H9 (cell line): ENCODE measurements around the gene SWAP70. TPM values are rescaled to one million over a fixed set of nuclear protein-coding genes. Genes with fewer than 3 reads are reported as not detected.

Source experiments
- DNase-seq: peaks from one replicate; pipeline ENCODE4 v3.0.0-alpha.2; 2017
- H2AFZ ChIP-seq: one replicate; pipeline ENCODE4 v1.6.1; 2013; ENCODE audit warnings: mild to moderate bottlenecking, low read length, control low read depth, moderate library complexity
- H2AK5ac ChIP-seq: 2 replicates; pipeline ENCODE4 v1.6.1; 2013; ENCODE audit warnings: low read length, control low read depth, mixed read lengths; ENCODE audit not compliant: insufficient read length
- H2BK120ac ChIP-seq: one replicate; pipeline ENCODE4 v1.6.1; 2013; ENCODE audit warnings: low read depth, mild to moderate bottlenecking, low read length, control low read depth, inconsistent platforms; ENCODE audit not compliant: poor library complexity, severe bottlenecking
- H2BK12ac ChIP-seq: 2 replicates; pipeline ENCODE4 v1.6.1; 2013; ENCODE audit warnings: low read length, control low read depth, mixed read lengths, low read depth; ENCODE audit not compliant: insufficient read length
- H2BK15ac ChIP-seq: 2 replicates; pipeline ENCODE4 v1.6.1; 2013; ENCODE audit warnings: low read depth, low read length, control low read depth
- H2BK20ac ChIP-seq: one replicate; pipeline ENCODE4 v1.6.1; 2013; ENCODE audit warnings: low read depth, mild to moderate bottlenecking, low read length, control low read depth, inconsistent platforms; ENCODE audit not compliant: poor library complexity, severe bottlenecking
- H2BK5ac ChIP-seq: 2 replicates; pipeline ENCODE4 v1.6.1; 2013; ENCODE audit warnings: low read length, control low read depth, mixed read lengths; ENCODE audit not compliant: insufficient read length
- H3K14ac ChIP-seq: 2 replicates; pipeline ENCODE4 v1.6.1; 2013; ENCODE audit warnings: low read length, control low read depth; ENCODE audit not compliant: insufficient read depth
- H3K18ac ChIP-seq: 2 replicates; pipeline ENCODE4 v1.6.1; 2013; ENCODE audit warnings: low read depth, mild to moderate bottlenecking, mixed read lengths, low read length, control low read depth; ENCODE audit not compliant: insufficient read length
- H3K23ac ChIP-seq: 2 replicates; pipeline ENCODE4 v1.6.1; 2013; ENCODE audit warnings: low read length, control low read depth, mixed read lengths, low read depth; ENCODE audit not compliant: insufficient read length
- H3K23me2 ChIP-seq: 2 replicates; pipeline ENCODE4 v1.6.1; 2013; ENCODE audit warnings: low read depth, mild to moderate bottlenecking, mixed read lengths, low read length, control low read depth; ENCODE audit not compliant: insufficient read length, poor library complexity, severe bottlenecking
- H3K27ac ChIP-seq: 2 replicates; pipeline ENCODE4 v1.5.1; 2013; ENCODE audit warnings: low read length, control low read depth, mixed read lengths, low read depth; ENCODE audit not compliant: insufficient read length
- H3K27me3 ChIP-seq: 2 replicates; pipeline ENCODE4 v1.6.1; 2013; ENCODE audit warnings: low read length, control low read depth, inconsistent platforms; ENCODE audit not compliant: insufficient read depth
- H3K4ac ChIP-seq: 2 replicates; pipeline ENCODE4 v1.6.1; 2013; ENCODE audit warnings: low read depth, mild to moderate bottlenecking, control low read depth, inconsistent platforms, low read length, moderate library complexity
- H3K4me1 ChIP-seq: 2 replicates; pipeline ENCODE4 v1.6.1; 2013; ENCODE audit warnings: low read length, control low read depth, inconsistent platforms; ENCODE audit not compliant: insufficient read depth
- H3K4me2 ChIP-seq: 2 replicates; pipeline ENCODE4 v1.6.1; 2013; ENCODE audit warnings: low read length, control low read depth, mixed read lengths; ENCODE audit not compliant: insufficient read length, insufficient read depth
- H3K56ac ChIP-seq: 2 replicates; pipeline ENCODE4 v1.6.1; 2013; ENCODE audit warnings: low read depth, mild to moderate bottlenecking, mixed read lengths, low read length, control low read depth; ENCODE audit not compliant: insufficient read length
- H3K79me1 ChIP-seq: 2 replicates; pipeline ENCODE4 v1.6.1; 2013; ENCODE audit warnings: low read depth, mild to moderate bottlenecking, moderate library complexity, low read length, control low read depth, inconsistent platforms; ENCODE audit not compliant: insufficient read depth, poor library complexity, severe bottlenecking
- H3K79me2 ChIP-seq: 2 replicates; pipeline ENCODE4 v1.6.1; 2013; ENCODE audit warnings: low read length, control low read depth, inconsistent platforms; ENCODE audit not compliant: insufficient read depth
- H3K9ac ChIP-seq: 2 replicates; pipeline ENCODE4 v1.6.1; 2013; ENCODE audit warnings: low read length, control low read depth, mixed read lengths; ENCODE audit not compliant: insufficient read length; ENCODE audit errors: extremely low read depth
- H3K9me3 ChIP-seq: one replicate; pipeline ENCODE4 v1.6.1; 2013; ENCODE audit warnings: low read depth, low read length, inconsistent platforms; ENCODE audit not compliant: control insufficient read depth
- H3T11ph ChIP-seq: one replicate; pipeline ENCODE4 v1.6.1; 2013; ENCODE audit warnings: mild to moderate bottlenecking, low read length, control low read depth, inconsistent platforms
- H4K20me1 ChIP-seq: one replicate; pipeline ENCODE4 v1.6.1; 2013; ENCODE audit not compliant: control insufficient read depth, insufficient read length, insufficient read depth
- H4K5ac ChIP-seq: 2 replicates; pipeline ENCODE4 v1.6.1; 2013; ENCODE audit warnings: low read depth, mild to moderate bottlenecking, mixed read lengths, low read length, control low read depth; ENCODE audit not compliant: insufficient read length
- H4K8ac ChIP-seq: replicated peaks from 2 replicates; pipeline ENCODE4 v1.6.1; 2013; ENCODE audit warnings: low read length, control low read depth, mixed read lengths, low read depth; ENCODE audit not compliant: insufficient read length
- H4K91ac ChIP-seq: 2 replicates; pipeline ENCODE4 v1.6.1; 2013; ENCODE audit warnings: low read depth, mild to moderate bottlenecking, moderate library complexity, mixed read lengths, low read length, control low read depth; ENCODE audit not compliant: insufficient read length
- H3K27ac Mint-ChIP-seq, 3 experiments: 2 replicates in 2 of 3; 3 replicates in 1 of 3; pipeline ENCODE4 v1.8.0; 2020 to 2021; ENCODE audit warnings: mixed read lengths in 3 of 3, mild to moderate bottlenecking in 1 of 3, moderate library complexity in 1 of 3
- H3K27me3 Mint-ChIP-seq: 2 replicates; pipeline ENCODE4 v1.8.0; 2021; ENCODE audit warnings: low read depth, mild to moderate bottlenecking, moderate library complexity, mixed read lengths
- H3K36me3 Mint-ChIP-seq, 3 experiments: 2 replicates in 2 of 3; 3 replicates in 1 of 3; pipeline ENCODE4 v1.8.0; 2020 to 2021; ENCODE audit warnings: low read depth in 3 of 3, mixed read lengths in 3 of 3; ENCODE audit not compliant: insufficient read depth in 1 of 3
- H3K4me1 Mint-ChIP-seq, 2 experiments: 2 replicates each; pipeline ENCODE4 v1.8.0; 2020; ENCODE audit warnings: mixed read lengths in 2 of 2
- H3K4me3 Mint-ChIP-seq, 2 experiments: 2 replicates in 1 of 2; 3 replicates in 1 of 2; pipeline ENCODE4 v1.8.0; 2020 to 2021; ENCODE audit warnings: mild to moderate bottlenecking in 2 of 2, mixed read lengths in 2 of 2, moderate library complexity in 1 of 2
- H3K9me3 Mint-ChIP-seq, 2 experiments: 2 replicates in 1 of 2; 3 replicates in 1 of 2; pipeline ENCODE4 v1.8.0; 2020; ENCODE audit warnings: mild to moderate bottlenecking in 2 of 2, mixed read lengths in 2 of 2, moderate library complexity in 1 of 2
- WGBS: extraction: QIAGEN DNeasy Blood & Tissue Kit; methylation state at CpG from one replicate; pipeline ENCODE4 v1.1.7; 2013; ENCODE audit warnings: missing lambda C conversion rate, low lambda C conversion rate, mixed read lengths; ENCODE audit not compliant: insufficient read length; ENCODE audit errors: extremely low coverage; 5-methylcytosine and 5-hydroxymethylcytosine counted together
- long read RNA-seq: library from polyadenylated mRNA; unstranded; transcript quantifications from one replicate; pipeline ENCODE4 v2.0.0, GENCODE V29; 2020
- total RNA-seq: library from RNA; stranded (reverse); gene quantifications from 2 replicates; pipeline ENCODE4 v1.2.1, GENCODE V29; 2021
- TF ChIP-seq, protein P1 (sequence below): fragments of 200-600 bp; sonication (generic); conservative IDR thresholded peaks from 3 replicates; pipeline ENCODE4 v1.8.0; 2021; ENCODE audit warnings: antibody characterized with exemption, mild to moderate bottlenecking

The SWAP70 gene
- total RNA-seq = 34.4 and 35.8 TPM in 2 replicates
- long read RNA-seq, full-length matches to known transcripts = 324 of 354 reads
- long read RNA-seq, partial matches to known transcripts = 9 of 354 reads
- long read RNA-seq, other reads (novel, unspliced or antisense) = 21 of 354 reads

DNA sequence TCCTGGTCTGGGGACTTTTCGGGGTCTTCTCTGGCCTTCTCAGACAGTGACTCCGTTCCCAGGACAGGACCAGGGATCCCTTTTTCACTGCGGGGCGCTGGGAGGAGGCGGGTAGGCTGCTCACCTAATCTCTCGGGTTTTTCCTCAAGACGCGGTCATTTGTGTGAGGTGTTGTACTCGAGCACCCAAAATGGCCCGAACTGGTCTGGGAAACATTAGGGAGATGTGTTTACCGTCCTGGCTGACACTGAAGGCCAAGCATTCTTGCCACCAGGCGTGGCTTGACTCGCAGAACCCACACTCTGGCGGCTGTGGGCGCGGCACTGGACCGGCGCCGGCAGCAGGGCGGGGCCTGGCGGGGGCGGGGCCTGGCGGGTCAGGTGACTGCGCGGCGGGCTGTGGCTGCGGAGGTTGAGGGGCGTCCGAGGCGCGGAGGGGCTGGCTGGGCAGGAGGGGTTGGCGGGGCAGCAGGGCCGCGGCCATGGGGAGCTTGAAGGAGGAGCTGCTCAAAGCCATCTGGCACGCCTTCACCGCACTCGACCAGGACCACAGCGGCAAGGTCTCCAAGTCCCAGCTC, at the start of gene SWAP70:
SWAP70 (plus strand) TSS at position 379 of the 577 bp plus-strand sequence; CDS start at position 482, 103 bp downstream.
- H4K5ac ChIP-seq = no peak within 1 kb of the TSS
- H3K9ac ChIP-seq = peak within 1 kb of the TSS; percentile 86
- H2BK120ac ChIP-seq = no peak within 1 kb of the TSS
- no peaks in the 10 kb centered on the region for H3K9me3 ChIP-seq
- Mint-ChIP-seq H3K4me1 (peaks cover 11 to 24% of the 10 kb centered on the region in 2 experiments), H3K4me3 (peak within 1 kb of the TSS; percentile 93 to 95), H3K9me3 (peaks cover 10 to 12% of the 10 kb centered on the region in 2 experiments), H3K27ac (peak within 1 kb of the TSS; percentile 88 to 97 (median 96)), H3K27me3 (peaks cover 12% of the 10 kb centered on the region), H3K36me3 (peaks cover 14 to 26% (median 18%) of the 10 kb centered on the region in 3 experiments)
- peak within 1 kb of the TSS; percentile 31 for H3K27ac ChIP-seq
- no peaks in the 10 kb centered on the region for H4K20me1 ChIP-seq
- H2AK5ac ChIP-seq = no peak within 1 kb of the TSS
- H3K79me1 ChIP-seq = peaks cover 6% of the 10 kb centered on the region
- no peaks in the 10 kb centered on the region for H3K4me1 ChIP-seq
- H3K4me2 ChIP-seq = peak within 1 kb of the TSS; percentile 61
- H3K4ac ChIP-seq = no peak within 1 kb of the TSS
- no peak within 1 kb of the TSS for H2BK20ac ChIP-seq
- peaks cover 10% of the 10 kb centered on the region for H3K23me2 ChIP-seq
- no CpG with 5 or more reads among the region's 38 CpGs for WGBS
- no peak within 1 kb of the TSS for H2AFZ ChIP-seq
- H2BK12ac ChIP-seq = no peak within 1 kb of the TSS
- peak; percentile 95 for DNase-seq
- no peak within 1 kb of the TSS for H4K8ac ChIP-seq
- no peak within 1 kb of the TSS for H2BK15ac ChIP-seq
- TF ChIP-seq, protein P1, sequence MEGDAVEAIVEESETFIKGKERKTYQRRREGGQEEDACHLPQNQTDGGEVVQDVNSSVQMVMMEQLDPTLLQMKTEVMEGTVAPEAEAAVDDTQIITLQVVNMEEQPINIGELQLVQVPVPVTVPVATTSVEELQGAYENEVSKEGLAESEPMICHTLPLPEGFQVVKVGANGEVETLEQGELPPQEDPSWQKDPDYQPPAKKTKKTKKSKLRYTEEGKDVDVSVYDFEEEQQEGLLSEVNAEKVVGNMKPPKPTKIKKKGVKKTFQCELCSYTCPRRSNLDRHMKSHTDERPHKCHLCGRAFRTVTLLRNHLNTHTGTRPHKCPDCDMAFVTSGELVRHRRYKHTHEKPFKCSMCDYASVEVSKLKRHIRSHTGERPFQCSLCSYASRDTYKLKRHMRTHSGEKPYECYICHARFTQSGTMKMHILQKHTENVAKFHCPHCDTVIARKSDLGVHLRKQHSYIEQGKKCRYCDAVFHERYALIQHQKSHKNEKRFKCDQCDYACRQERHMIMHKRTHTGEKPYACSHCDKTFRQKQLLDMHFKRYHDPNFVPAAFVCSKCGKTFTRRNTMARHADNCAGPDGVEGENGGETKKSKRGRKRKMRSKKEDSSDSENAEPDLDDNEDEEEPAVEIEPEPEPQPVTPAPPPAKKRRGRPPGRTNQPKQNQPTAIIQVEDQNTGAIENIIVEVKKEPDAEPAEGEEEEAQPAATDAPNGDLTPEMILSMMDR = peak; percentile 54; the same call in 2 of the 3 replicates
- no peak within 1 kb of the TSS for H3T11ph ChIP-seq
- H3K79me2 ChIP-seq = peaks cover 7% of the 10 kb centered on the region; the same call in 1 of the 2 replicates
- H3K18ac ChIP-seq = peak within 1 kb of the TSS; percentile 15
- H3K27me3 ChIP-seq = no peaks in the 10 kb centered on the region
- H2BK5ac ChIP-seq = no peak within 1 kb of the TSS
- peak within 1 kb of the TSS; percentile 81 for H3K14ac ChIP-seq
- no peak within 1 kb of the TSS for H3K56ac ChIP-seq
- H3K23ac ChIP-seq = no peak within 1 kb of the TSS
- no peak within 1 kb of the TSS for H4K91ac ChIP-seq
